ENCODE data around the gene GRID1. TPM values are rescaled to one million over a fixed set of nuclear protein-coding genes. Genes with fewer than 3 reads are reported as not detected.

GRID1 gene
- total and polyA plus RNA-seq, 11 donors, result 0.69 to 3.4 (median 1.6) TPM

GRCh38 chr10:85926136-85926535, 440.5 kb downstream of the GRID1 start:
- Histone ChIP-seq H3K36me3 (no peaks in the 10 kb centered on the region), H3K27ac (no peak overlapping the region), H3K4me3 (no peak overlapping the region), H3K27me3 (no peaks in the 10 kb centered on the region), H3K9me3 (no peaks in the 10 kb centered on the region), H3K4me1 (peaks cover 0 to 32% (median 8%) of the 10 kb centered on the region in 12 donors)
- intact Hi-C loops (cut with DNase I), result no loop called here
- no peak for TF ChIP-seq POLR2A (IDR thresholded peaks at IDR 0.05)
- no peak for TF ChIP-seq CTCF (IDR thresholded peaks at IDR 0.05)
- ATAC-seq (no peak), DNase-seq (no peak)
- WGBS, 4 donors, result 74 to 87% (median 78%) methylated on average over 5 of the region's 5 CpGs

- DNase-seq (no peak), ATAC-seq (no peak)
- no peaks in the 10 kb centered on the region for H3K36me3 ChIP-seq
- no peak overlapping the region for H3K4me3 ChIP-seq
- intact Hi-C loops (cut with DNase I), result no loop called here
- H3K27ac ChIP-seq, result no peak overlapping the region
- WGBS, 4 donors, result 92 to 97% (median 94%) methylated on average over 3 to 5 of the region's 5 CpGs
- H3K4me1 ChIP-seq, result peaks cover 0 to 25% (median 8%) of the 10 kb centered on the region in 12 donors
- no peaks in the 10 kb centered on the region for H3K9me3 ChIP-seq
- TF ChIP-seq POLR2A (IDR thresholded peaks at IDR 0.05) (no peak), CTCF (IDR thresholded peaks at IDR 0.05) (no peak)
- H3K27me3 ChIP-seq, result no peaks in the 10 kb centered on the region
Measured at GRCh38 chr10:85925201-85925750, 441.3 kb downstream of the GRID1 start.

GRCh38 chr10:85924382-85925102, 442.1 kb downstream of the GRID1 start:
- intact Hi-C loops (cut with DNase I), result no loop called here
- Histone ChIP-seq H3K4me1 (peaks cover 0 to 28% (median 7%) of the 10 kb centered on the region in 12 donors), H3K36me3 (no peaks in the 10 kb centered on the region)

More at GRCh38 chr10:85924382-85925102, 442.1 kb downstream of the GRID1 start:
- no peaks in the 10 kb centered on the region for H3K27me3 ChIP-seq
- 89 to 92% (median 91%) methylated on average over 7 of the region's 7 CpGs for WGBS, 4 donors
- H3K9me3 ChIP-seq, result no peaks in the 10 kb centered on the region
- DNase-seq, result no peak
- no peak for ATAC-seq
- no peak overlapping the region for H3K27ac ChIP-seq
- no peak overlapping the region for H3K4me3 ChIP-seq
- TF ChIP-seq POLR2A (IDR thresholded peaks at IDR 0.05), result no peak
- no peak for TF ChIP-seq CTCF (IDR thresholded peaks at IDR 0.05)
